Stimulated activated CD4-positive, alpha-beta T cell treated with anti-CD3 and anti-CD28 coated beads, TNF-alpha, amount 100 ng/mL, for 24 hours (primary cell): Measurements from ENCODE around the gene PLXNA4.

ENCODE experiments used
- DNase-seq, 3 experiments: peaks; one replicate each; pipeline ENCODE4 v3.0.0-alpha.2; 2020; ENCODE audit warnings: low read depth in 3 of 3

PLXNA4 gene

GRCh38 chr7:132354527-132354926, 221.7 kb downstream of the PLXNA4 start:
- DNase-seq: no peak

GRCh38 chr7:132353936-132354335, 222.3 kb downstream of the PLXNA4 start:
- no peak for DNase-seq

- no peak for DNase-seq
Measured at GRCh38 chr7:132352800-132353199, 223.5 kb downstream of the PLXNA4 start.

DNA sequence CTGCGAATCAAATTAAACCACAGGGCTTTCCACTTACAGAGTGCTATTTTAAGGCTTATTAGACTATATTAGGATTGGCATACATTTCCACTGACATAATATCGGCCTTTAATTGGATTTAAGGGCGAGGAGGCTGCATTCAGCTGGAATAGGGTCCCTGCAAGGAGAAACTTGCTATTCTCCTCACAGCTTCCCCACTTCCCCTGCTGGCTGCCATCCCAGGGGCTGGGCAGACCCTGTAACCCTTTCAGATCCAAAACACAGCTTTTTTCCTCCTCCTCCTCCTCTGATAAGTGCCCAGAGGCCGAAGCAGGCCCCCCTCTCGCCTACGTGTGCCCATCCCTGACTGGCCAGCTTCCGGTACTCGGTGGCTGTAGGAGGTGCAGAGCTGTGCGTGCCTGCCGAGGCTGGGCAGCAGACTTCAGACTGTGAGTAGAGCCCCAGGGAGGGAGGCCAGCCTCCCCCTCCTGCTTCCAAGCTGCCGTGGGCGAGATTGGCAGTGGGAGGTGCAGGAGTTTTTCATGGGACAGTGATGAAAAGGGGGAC, 224.2 kb downstream of the PLXNA4 start:
- DNase-seq: no peak

DNA sequence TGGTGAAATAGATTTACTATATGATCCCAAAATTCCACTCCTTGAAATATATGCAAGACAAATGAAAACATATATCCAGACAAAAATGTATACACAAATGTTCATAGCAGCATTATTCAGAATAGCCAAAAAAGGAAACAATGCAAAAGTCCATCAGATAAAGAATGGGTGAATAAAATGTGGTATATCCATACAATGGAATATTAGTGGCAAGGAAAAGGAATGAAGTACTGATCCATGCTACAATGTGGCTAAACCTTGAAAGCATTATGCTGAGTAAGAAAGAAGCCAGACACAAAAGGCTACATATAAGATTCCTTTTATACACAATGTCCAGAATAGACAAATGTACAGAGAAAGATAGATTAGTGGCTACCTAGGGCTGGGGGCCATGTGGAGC, 225.5 kb downstream of the PLXNA4 start:
- DNase-seq: no peak

- DNase-seq: no peak
Measured at GRCh38 chr7:132349075-132349474, 227.2 kb downstream of the PLXNA4 start.

- DNase-seq: no peak
Measured at GRCh38 chr7:132348341-132348740, 227.9 kb downstream of the PLXNA4 start.

GRCh38 chr7:132347858-132348257, 228.4 kb downstream of the PLXNA4 start:
- no peak for DNase-seq

DNA sequence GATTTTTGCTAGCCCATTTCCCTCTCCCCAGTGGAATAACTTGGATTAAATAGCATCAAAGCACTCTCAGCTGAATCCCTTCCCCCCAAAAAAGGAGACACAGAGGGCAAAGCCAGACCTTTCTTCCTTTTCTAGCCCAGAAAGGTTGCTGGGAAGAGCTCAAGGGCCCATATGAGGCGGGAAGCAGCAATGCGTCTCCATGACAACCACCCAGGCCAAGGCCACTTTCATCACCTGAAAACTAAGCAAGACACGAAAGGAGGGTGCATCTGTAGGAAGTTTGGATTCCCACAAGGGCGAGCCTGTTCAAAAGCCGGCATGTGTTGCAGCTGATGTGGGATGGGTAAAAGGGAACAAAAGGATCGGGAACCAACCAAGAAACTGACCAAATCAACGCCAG, 229.1 kb downstream of the PLXNA4 start:
- DNase-seq: no peak

- DNase-seq: no peak
Measured at GRCh38 chr7:132345543-132346129, 230.6 kb downstream of the PLXNA4 start.

DNA sequence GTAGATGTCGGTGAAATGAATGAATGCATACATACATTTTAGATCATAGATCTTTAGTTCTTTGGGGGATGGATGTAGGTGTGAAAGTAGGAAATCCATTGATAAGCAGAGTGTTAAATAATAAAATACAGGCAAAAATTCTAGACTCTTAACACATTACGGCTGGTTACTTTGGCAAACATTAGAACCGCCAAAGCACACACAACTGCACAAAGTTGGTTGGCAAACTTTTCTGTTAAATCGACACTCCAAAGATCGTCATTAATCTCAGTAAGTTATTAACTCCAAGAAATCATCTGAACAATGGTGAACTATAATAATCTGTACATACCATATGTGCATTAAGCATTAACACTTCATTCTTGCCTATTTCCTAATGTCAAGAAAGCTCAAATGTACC, 231.2 kb downstream of the PLXNA4 start:
- DNase-seq: no peak

DNA sequence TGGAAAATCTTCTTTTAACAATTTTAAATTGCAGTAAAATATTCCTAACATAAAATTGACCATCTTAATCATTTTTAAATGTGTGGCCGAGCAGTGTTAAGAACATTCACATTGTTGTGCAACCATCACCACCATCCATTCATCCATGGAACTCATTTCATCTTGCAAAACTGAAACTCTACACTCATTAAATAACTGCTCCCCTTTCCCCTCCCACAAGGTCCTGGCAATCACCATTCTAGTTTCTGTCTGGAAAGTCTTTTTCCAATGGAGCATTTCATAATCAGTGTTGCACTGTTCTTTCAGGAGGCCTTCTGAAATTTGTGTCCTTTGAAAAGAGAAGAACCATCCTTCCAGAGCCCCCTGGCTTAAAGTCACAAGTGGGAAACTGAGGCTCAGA, 233.1 kb downstream of the PLXNA4 start:
- no peak for DNase-seq

DNA sequence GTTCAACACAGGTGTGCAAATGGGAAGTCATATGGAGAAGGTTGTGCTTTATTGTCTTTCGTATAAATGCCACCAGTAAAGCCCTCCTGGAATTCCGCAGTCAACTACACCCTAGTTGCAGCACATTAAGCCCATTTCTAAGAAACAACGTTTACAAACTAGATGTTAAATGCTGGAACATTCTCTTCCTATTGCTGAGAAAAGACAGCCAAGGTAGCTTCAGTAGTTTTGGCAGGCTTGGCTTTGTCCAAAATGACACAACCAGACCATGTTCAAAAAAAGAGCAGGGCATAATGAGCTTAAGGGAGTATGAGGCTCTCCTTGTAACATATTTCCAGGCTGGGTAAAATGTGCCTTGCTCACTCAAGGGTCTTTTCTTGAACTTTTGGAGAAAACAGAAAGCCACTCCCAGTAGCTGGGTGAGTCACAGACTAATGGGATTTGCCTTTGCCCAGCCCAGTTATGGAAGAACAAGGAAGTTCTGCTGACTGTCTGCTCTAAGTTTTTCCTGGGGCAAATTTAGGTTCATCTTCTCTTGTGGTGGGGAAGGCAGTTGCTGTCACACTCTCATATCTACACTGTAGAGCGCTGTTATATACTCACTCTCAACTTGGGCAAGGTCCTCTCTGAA, 238.7 kb downstream of the PLXNA4 start:
- DNase-seq: no peak

DNA sequence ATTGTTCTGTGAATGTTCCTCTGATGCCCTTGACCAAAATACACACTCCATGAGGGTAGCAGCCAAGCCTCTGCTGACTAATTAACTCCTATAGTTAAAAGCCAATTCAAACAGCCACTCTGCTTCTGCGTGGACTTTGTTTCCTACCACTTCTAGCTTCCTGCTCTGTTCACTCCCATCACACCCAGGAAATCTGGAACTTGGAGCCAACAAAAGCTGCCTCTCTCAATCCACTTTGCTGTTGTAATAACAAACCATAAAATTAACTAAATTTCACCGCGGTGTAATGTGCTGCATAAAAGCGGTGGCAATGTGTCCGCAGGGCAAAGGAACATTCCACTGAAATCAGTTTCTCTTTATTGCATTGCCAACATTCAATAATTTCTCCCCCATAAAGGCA, 239.5 kb downstream of the PLXNA4 start:
- DNase-seq: no peak

DNA sequence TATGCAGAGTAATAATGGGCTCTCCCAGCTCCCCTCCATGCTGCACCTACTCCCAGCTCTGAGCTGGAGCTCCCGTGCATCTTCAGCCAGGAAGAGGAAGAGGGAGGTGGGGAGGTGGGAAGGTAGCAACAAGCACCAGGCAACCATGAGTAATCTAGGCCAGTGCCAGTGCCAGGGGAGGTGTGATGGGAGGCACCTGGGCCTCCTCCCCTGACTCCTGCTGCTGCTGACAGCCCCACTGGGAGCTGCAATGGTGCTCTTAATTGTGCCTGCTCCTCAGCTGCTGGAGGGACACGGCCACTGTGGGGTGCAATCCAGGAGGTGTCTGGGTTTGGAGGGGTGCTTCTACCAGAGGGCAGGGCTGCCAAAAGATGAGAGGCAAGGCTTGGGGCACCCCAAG, 243.0 kb downstream of the PLXNA4 start:
- no peak for DNase-seq

DNA sequence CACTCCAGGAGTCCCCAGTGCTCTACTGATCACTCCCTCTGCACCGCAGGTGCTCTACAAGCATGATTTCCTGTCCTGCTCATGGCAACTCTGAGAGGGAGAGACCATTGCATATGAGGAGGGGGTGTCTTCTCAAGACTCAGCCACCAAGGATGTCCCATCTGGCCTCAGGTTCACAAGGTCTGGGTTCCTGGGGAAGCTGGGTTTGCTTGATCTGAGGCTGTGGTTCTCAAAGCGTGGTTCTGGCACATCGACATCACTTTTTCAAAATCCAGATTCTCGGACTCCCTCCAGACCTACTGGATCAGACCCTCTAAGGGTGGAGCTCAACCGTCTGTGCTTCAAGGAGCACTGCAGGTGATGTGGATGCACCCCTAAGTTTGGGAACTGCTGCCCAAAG, 247.5 kb downstream of the PLXNA4 start:
- no peak for DNase-seq

DNA sequence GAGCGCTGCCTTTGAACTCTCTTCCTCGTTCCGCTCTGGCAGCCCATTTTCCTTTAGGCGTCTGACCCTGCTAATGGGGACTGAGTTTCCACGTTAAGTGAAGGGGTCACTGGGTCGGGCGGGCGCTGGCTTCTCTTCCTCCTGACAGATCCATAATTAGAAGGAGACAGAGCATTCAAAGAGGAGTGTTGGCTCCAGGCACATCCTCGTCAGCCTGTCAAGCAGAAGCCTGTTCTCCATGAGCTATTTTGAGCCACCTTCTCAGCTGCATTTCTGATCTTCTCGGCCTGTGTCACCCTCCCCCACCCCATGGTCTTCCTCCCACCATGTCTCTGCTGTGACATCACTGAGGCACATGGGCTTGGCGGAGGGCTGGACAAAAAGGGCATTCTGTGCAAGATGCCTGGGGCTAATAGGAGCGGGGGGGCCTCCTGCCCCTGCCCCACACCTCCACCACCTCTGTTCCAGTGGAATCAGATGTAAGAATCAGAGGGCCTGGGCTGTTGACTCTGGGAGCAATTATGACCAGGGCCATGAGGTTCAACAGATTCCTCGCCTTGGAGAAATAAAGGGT, 248.1 kb downstream of the PLXNA4 start:
- no peak for DNase-seq

GRCh38 chr7:132326878-132327589, 249.2 kb downstream of the PLXNA4 start:
- DNase-seq: no peak

GRCh38 chr7:132322970-132323369, 253.3 kb downstream of the PLXNA4 start:
- no peak for DNase-seq

- DNase-seq: no peak
Measured at GRCh38 chr7:132321387-132321786, 254.9 kb downstream of the PLXNA4 start.

DNA sequence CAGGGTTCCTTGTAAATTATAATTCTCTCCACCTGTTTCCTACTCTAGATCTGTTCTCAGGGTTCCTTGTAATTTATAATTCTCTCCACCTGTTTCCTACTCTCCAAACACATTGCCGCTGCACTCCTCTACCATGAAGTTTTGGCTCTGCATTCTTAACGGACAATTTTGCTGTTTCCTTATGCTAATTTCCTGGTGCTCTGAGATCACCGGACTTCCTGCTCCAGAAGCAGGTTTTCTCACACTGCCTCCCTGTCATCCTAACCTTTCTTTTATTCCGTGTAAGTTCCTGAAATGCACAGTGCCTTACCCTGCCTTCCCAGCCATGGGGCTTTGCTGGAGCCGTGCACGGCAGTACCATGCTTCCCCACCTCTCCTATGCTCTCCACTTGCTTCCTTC, 256.8 kb downstream of the PLXNA4 start:
- no peak for DNase-seq
